C1 segment of cervical spinal cord (tissue), 14 donors: ENCODE measurements around the gene DNAJC28.
A peak's percentile ranks its signal among the peaks of the same experiment; 100 is the strongest.
"Not testable (repeated sequence)": the region's sequence is repeated elsewhere in the genome, so short reads cannot be mapped to it uniquely, and the experiment has no call there.

Experiments
- DNase-seq, 14 donors: peaks; one replicate each; lab custom pipeline; 2025; lab: John Stamatoyannopoulos, UW

Gene DNAJC28, protein sequence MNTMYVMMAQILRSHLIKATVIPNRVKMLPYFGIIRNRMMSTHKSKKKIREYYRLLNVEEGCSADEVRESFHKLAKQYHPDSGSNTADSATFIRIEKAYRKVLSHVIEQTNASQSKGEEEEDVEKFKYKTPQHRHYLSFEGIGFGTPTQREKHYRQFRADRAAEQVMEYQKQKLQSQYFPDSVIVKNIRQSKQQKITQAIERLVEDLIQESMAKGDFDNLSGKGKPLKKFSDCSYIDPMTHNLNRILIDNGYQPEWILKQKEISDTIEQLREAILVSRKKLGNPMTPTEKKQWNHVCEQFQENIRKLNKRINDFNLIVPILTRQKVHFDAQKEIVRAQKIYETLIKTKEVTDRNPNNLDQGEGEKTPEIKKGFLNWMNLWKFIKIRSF

DNA sequence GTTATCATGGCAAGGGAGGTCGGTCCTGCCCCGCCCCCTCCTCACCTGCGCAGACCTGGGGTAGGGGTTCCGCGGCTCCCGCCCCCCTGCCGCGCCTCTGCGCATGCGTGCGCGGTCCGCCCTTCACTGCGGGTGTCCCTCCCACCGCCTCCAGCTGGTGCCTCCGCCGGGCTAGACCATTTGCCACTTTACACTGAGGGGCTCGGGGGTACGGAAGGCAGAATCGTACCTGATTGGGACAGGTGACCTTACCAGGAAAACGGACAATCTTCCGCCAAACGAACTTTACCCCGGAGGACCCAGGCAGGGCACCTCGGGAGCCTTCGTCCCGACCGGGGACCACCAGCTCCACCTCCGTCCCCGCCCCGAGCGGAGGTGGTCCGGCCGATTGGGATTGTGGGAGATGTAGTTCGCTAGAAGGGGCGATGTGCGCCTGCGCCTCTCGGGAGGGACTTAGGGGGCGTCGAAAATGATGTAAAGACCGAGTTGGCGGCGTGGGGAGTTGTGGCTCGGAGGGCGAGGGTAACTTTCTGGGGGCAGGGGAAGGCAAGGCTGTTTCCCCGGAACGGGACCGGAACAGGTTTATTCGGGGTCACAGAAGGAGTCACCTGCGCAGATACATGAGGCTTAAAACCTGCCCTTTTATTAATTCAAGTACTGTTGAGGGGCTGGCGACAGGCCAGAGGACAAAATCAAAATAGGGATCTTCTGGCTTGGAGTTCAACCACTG lies at the start of gene DNAJC28:
DNAJC28 (minus strand) TSS at position 344 of the 730 bp plus-strand sequence. CDS start 2,323 bp downstream, outside the sequence.
- peak; percentile 62 to 98 (median 92) for DNase-seq

DNA sequence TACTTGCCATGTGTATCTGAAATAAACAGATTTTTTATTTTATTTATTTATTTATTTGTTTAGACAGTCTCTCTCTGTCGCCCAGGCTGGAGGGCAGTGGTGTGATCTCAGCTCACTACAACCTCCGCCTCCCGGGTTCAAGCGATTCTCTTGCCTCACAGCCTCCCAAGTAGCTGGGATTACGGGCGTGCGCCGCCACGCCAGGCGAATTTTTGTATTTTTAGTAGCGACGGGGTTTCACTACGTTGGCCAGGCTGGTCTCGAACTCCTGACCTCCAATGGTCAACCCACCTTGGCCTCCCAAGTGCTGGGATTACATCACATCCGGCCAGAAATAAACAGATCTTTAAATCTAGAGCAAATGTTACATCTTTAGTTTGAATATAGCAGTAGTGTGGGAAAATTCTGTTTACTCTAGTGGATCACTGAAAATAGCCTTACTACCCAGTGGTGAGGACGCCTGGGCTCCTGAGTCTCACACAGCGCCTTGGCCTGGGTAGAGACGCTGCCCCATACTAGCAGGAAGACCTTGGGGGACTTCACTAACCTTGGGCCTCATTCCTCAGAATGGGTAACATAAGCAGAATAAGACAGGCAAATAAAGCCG lies 49.7 kb upstream of the DNAJC28 start:
- DNase-seq = no peak

DNA sequence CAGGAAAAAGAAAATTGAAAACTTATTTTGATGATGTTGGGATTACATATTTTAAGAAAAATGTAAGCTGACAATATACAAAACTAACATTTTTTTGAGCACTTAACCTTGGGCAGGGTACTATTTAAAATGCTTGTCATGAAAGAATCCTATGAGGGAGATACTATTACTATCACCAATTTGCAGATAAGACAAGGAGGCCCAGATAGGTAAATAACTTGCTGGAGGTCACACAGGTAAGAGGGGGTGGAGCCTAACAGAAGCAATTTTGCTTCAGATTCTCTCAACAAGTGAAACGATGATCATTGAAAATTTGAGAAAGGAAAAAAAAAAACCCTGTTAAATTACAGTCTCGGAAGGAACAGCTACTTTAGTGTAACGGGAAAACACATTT lies 49.2 kb upstream of the DNAJC28 start:
- DNase-seq = no peak

DNA sequence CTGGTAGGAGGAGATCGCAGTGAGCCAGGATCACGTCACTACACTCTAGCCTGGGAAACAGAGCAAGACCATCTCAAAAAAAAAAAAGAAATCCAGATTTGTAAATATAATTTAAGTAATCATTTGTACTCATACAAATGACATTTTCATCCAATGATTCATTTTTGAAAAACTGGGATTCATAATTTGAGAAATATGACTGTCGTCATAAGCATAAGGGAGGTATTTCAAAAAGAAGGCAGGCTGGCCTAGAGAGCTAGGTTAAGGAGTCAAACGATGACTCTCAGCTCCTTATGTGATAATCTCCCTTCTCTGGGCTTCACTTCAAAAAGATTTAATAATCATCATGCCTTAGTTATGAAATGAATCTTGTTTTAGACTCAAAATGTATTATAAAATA lies 48.1 kb upstream of the DNAJC28 start:
- no peak for DNase-seq

DNA sequence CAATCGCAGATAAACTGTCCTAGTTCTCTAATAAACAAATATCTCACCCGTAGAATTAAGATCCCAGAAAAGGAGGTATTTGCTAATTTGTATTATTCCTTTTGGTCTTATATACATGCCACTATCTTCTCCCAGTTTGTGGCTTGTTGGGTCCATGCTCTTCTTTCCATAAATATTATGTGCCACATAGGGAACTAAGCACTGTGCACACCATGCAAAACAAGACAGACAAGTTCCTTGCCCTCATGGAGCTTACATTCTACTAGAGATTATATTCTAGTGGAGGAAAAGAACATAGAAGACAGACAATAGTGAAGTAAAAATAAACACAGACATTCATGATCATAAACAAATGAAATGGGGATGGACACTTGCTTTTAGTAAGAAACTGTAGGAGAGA lies 45.7 kb upstream of the DNAJC28 start:
- DNase-seq = no peak

DNA sequence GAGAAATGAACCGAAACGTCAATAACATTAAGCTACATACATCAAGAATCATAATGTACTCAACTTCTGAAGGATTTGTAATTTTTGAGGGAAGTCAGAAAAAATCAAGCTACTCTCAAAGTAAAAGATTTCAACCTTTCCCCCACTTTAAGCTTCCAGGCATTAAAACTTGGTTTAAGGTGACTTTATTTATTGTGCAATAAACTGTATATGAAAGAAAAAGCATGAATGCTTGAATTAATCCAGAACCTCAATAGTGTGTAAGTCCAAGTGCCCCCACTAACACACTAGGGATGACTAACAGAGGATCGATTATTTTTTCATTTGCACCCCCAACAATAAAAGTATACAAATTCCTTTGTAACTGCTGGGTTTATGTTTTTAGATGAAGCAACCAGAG lies 39.5 kb upstream of the DNAJC28 start:
- DNase-seq = no peak

DNA sequence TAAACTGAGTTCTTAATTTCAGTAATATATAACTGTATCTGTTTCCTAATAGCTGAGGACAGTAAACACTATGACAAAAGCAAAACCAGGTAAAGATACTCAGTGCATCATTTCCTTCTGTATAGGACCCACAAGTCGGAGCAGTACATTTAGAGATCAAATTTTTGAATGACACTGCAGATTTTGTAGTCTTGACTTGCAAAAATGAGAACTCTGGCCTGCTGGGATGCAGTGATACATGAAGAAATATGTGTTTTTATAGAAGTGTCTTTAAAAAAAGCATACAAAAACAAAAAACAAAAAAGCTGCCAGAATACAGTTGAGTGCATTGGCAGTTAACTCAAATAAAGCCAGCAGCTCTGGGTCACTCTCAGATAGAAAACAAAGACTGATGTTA lies 31.4 kb upstream of the DNAJC28 start:
- DNase-seq = no peak

DNA sequence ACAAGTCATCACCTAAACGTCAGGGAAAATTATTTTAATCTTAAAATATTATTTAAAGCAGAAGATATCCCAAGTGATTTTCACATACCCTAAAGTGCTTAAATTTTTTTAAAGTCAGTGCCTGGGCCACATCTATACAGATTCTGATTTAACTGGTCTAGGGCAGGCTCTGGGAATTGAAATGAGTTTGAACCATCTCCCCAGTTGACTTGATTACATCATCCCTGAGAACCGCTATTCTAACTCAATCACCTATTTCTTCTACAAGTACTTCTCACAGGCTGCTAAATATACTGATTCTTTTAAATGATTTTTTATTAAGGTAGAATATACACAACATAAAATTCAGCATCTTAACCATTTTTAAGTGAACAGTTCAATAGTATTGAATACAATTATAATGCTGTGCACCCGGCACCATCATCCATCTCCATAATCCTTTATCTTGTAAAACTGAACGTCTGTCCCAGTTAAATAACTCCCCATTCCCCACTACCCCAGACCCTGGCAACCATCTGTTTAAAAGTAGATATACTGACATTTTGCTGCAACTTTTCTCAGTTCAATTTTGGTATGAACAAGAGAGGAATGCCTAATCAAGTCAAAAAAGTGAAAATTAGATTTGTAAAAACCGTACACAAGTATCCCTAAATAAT lies 30.9 kb upstream of the DNAJC28 start:
- no peak for DNase-seq

DNA sequence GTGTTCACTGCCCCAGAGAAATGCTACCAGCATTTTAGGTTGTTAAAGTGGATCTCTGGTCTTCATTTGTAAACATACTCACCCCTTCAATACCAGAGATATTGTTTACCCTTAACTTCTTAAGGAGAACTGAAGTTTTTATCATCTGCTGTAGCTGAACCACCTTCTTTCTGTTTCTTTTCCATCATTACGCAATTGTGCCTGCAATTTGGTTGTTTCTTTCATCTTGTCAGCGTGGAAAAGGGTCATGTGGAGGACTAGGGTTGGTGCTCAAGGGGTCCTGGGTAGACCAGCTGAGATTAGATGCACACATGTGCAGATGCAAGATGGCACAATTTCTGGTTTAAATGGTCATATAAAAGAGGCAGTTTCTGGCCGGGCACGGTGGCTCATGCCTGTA lies 27.4 kb upstream of the DNAJC28 start:
- no peak for DNase-seq

DNA sequence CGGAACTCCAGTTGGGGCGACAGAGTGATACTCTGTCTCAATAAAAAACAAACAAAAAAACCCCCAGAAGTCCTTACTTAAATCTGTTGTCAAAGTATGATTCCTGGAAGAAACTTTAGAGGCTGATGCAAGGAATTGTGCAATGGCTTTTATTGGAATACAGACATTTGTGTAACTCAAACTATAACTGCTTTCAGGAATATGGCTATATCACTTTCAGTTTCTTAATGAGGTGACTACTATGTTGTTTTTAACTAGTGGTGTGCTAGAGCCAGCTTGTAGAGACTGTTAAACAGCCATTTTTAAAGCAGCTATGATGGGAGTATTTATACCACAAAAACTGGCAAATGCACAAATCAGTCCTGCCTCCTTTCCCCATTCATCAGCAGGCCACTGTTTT lies 22.7 kb upstream of the DNAJC28 start:
- no peak for DNase-seq

DNA sequence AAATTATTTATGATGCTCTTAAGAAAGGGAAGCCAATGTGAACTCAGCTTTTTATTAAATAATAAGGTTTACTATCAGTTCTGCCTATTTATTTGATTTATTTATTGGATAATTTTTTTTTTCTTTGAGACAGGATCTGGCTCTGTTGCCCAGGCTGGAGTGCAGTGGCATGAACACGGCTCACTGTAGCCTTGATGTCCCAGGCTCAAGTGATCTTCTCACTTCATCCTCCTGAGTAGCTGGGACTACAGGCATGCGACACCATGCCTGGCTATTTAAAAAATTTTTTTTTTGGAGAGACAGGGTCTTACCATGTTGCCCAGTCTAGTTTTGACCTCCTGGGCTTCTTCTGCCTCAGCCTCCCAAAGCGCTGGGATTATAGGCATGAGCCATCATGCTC lies 21.0 kb upstream of the DNAJC28 start:
- no peak for DNase-seq

DNA sequence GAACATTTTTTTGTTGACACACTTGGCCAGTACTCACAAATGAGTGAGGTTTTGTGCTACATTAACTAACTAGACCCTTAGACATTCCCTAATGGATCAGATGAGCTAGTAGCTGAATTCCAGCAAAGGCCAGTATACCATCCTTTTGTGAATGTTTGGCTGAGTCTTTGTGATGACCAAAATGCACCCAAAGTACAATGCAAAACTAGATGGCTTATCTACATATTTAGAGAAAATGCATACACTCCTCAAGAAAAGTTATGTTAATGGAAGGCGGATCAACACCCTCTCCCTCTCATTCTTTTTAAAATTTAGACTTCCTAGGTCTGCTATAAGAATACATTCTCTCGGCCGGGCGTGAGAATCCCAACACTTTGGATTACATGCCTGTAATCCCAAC lies 20.1 kb upstream of the DNAJC28 start:
- DNase-seq = no peak

DNA sequence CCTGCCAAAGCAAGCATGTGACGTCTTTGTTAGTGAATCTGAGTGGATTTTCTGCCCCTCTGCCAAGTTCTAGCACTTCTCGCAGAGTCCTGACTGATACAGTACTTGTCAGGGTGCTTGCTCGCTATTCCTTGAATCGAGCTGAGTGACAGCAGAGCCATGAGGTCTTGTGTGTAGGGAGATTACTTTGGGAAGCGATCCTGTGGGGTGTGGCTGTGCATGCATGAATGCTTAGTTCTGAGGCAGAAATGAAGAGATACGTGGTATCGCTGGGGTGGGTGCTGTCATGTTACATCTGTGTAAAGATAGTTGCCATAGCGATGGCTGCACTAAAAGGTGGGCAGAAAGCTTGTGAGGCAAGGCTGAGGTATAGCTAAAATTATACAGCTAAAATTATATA lies 19.3 kb upstream of the DNAJC28 start:
- DNase-seq = no peak

DNA sequence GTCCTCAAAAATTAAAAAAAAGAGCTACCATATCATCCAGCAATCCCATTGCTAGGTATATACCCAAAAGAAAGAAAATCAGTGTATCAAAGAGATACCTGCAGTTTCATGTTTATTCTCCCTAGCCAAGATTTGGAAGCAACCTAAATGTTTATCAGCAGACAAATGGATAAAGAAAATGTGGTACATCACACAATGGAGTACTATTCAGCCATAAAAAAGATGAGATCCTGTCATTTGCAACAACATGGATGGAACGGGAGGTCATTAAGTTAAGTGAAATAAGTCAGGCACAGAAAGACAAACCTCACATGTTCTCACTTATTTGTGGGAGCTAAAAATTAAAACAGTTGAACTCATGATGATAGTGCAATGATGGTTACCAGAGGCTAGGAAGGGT lies 15.5 kb upstream of the DNAJC28 start:
- not testable (repeated sequence) for DNase-seq

DNA sequence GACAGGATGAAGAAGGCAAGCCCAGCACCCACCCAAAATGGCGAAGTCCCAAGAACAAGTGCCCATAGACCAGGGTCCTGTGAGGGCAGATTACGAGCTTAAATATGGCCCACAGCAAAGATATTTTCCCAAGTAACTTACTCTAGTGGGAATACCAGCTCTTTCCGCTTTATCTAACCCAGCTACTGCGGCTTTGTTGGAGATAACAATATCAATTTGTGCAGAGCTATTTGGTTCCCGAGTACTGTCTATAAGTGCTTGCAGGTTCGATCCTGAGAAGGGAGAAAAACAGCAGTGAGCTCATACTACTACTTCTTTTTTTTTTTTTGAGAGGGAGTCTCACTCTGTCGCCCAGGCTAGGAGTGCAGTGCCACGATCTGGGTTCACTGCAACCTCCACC lies 14.3 kb upstream of the DNAJC28 start:
- no peak for DNase-seq

DNA sequence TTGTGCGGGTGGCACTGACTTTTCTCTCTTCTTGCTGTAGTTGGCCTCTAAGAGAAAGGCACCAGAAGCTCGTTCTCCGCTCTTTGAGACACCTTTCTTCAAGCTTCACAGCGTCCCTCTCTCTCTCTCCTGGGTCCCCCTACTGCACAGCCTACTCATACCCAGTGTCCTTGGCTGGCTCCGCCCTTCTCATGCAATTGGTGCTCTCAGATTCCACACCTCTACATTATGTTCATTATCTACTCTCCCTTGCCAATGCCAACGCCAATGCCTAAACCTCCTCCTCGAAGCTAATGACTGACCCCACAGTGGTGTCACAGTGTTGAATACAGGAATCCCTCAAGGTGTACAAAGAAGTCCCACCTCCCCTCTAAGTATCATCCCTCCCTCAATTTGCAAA lies 4.8 kb upstream of the DNAJC28 start:
- no peak for DNase-seq

DNA sequence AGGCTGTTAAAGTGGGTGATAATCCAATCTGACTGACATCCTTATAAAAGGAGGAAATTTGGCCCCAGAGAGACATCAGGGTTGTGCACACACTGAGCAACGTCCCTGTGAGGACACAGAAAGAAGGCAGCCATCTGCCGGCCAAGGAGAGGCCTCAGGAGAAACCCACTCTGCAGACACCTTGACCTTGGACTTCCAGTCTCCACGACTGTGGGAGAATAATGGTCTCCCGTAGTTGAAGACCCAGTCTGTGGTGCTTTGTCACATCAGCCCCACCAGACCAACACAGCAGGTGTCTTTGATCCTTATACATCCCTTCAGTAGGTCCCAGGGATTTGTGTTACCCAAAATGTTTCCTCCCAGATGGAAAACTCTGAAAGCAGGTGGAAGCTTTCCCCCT lies 4.2 kb upstream of the DNAJC28 start:
- no peak for DNase-seq

DNA sequence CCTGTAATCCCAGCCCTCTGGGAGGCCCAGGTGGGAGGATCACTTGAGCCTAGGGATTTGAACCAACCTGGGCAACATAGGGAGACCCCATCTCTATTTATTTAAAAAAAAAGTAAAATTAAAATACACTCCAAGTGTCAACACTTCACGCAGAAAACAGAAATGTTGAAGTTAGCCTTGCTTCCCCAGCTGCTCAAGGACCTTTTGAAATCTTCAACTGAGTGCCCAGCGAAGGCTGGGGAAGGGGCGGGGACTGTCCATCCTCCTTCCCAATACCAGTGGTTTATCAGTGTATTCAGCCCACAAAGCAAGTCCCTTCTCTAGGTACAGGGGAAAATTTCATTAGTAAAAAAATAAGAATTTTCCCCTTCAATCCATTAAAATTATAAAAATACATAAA lies 2.2 kb upstream of the DNAJC28 start:
- no peak for DNase-seq

DNA sequence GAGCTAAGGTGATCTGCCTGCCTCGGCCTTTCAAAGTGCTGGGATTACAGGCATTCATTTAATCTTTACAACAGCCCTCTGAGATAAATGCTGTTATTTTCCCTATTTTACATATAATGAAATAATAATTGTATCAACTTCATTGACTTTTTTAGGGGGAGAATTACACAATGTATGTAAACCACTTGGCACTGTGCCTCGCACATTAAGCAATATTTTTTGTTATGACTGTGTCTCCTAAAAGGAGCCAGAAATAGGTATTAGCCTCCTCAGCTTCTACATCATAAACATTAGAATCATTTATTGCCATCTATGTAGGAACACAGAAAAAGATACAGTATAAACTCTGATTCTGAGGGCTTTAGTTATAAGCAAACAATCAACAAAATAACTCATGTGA lies 1.1 kb upstream of the DNAJC28 start:
- no peak for DNase-seq

DNA sequence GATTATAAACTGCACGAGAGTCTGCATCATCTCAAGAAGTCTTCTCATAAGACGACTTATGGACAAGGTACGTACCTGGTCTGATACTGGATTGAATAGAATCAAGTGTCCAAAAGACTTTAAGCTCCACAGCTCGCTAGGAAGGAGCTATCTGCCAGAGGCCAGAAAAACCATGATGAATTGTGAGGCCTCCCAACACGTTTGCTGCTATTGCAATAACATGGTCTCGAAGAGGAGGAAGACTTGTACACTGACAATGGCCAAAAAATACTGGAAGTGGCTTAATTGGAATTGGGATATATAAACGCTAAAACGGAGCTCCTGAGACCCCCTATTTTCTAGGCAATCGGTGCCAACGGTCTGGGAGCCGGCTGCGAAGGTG lies 534 bp downstream of the DNAJC28 start:
- DNase-seq = peak in 1 of 14 donors; percentile 39

DNA sequence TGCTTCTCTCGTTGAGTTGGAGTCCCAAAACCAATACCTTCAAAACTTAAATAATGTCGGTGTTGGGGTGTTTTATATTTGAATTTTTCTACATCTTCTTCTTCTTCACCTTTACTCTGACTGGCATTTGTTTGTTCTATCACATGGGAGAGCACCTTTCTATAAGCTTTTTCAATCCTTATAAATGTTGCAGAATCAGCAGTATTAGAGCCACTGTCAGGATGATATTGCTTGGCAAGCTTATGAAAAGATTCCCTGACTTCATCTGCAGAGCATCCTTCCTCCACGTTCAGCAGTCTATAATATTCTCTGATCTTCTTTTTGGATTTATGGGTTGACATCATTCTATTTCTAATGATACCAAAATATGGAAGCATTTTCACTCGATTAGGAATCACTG lies 2.6 kb downstream of the DNAJC28 start:
- no peak for DNase-seq

DNA sequence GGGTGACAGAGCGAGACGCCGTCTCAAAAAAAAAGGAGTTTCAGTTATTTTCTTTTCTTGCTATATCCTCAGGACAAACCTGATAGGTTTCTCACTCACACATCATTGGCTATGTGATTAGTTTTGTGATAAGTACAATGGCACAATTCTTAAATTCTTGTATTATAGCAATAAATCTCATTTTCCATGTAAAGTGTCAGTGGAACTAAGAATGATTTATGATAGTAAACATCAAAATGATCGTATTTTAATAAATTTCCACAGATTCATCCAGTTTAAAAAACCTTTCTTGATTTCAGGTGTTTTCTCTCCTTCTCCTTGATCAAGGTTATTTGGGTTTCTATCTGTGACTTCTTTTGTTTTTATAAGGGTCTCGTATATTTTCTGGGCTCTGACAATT lies 3.5 kb downstream of the DNAJC28 start:
- no peak for DNase-seq
